22Rv1 (cell line): ENCODE measurements around the gene HEMK1.

Experiments
- H3K27ac ChIP-seq: fragments of 450-650 bp; 2 replicates; pipeline ENCODE4 v1.5.1; 2017
- CTCF ChIP-seq: fragments of 450-650 bp; IDR thresholded peaks from 2 replicates; pipeline ENCODE4 v1.5.1; 2017; ENCODE audit warnings: mild to moderate bottlenecking
- ZFX ChIP-seq: fragments of 450-650 bp; IDR thresholded peaks from 2 replicates; pipeline ENCODE4 v1.6.1; 2017; ENCODE audit warnings: antibody characterized with exemption, borderline replicate concordance

HEMK1 gene

GRCh38 chr3:50625231-50626182 lies 56.2 kb downstream of the HEMK1 start:
- H3K27ac ChIP-seq: no peak overlapping the region
- TF ChIP-seq ZFX (no peak), CTCF (no peak)

- H3K27ac ChIP-seq: no peak overlapping the region
- TF ChIP-seq CTCF (no peak), ZFX (no peak)
Observed at GRCh38 chr3:50626401-50626800, 57.1 kb downstream of the HEMK1 start.

GRCh38 chr3:50627407-50628051 lies 58.2 kb downstream of the HEMK1 start:
- no peak overlapping the region for H3K27ac ChIP-seq
- TF ChIP-seq CTCF (peak; percentile 45), ZFX (no peak)

- no peak for TF ChIP-seq CTCF
- TF ChIP-seq ZFX: no peak
- no peak overlapping the region for H3K27ac ChIP-seq
Observed at GRCh38 chr3:50628601-50629000, 59.3 kb downstream of the HEMK1 start.

- H3K27ac ChIP-seq: no peak overlapping the region
- no peak for TF ChIP-seq ZFX
- no peak for TF ChIP-seq CTCF
Observed at GRCh38 chr3:50630394-50630793, 61.1 kb downstream of the HEMK1 start.

GRCh38 chr3:50630877-50631276 lies 61.6 kb downstream of the HEMK1 start:
- TF ChIP-seq CTCF (no peak), ZFX (no peak)
- no peak overlapping the region for H3K27ac ChIP-seq

GRCh38 chr3:50632450-50632849 lies 63.1 kb downstream of the HEMK1 start:
- TF ChIP-seq CTCF: no peak
- no peak for TF ChIP-seq ZFX
- H3K27ac ChIP-seq: no peak overlapping the region
